HepG2 (cell line): ENCODE data around the gene PFN1. TPM values are rescaled to one million over a fixed set of nuclear protein-coding genes. Genes with fewer than 3 reads are reported as not detected.
A peak's percentile ranks its signal among the peaks of the same experiment; 100 is the strongest.

Source experiments
- CC2D1A ChIP-seq: sonication (generic); formaldehyde crosslinking; IDR thresholded peaks from 2 replicates; pipeline ENCODE4 v1.8.1; 2023; ENCODE audit warnings: mild to moderate bottlenecking, missing genetic modification reagents
- ETV6 ChIP-seq: sonication (generic); formaldehyde crosslinking; conservative IDR thresholded peaks from 2 replicates; pipeline ENCODE4 v1.4.0; 2020; ENCODE audit warnings: missing genetic modification reagents
- FOSL2 ChIP-seq: sonication (generic); formaldehyde crosslinking; IDR thresholded peaks from 2 replicates; pipeline ENCODE4 v1.4.0; 2020; ENCODE audit warnings: missing genetic modification reagents
- FOXP1 ChIP-seq, 2 experiments: fragments of 450-650 bp in 1 of 2; IDR thresholded peaks; 2 replicates each; pipeline ENCODE4 v1.6.1; 2017 to 2018; ENCODE audit warnings: antibody characterized with exemption in 1 of 2
- HHEX ChIP-seq: IDR thresholded peaks from 2 replicates; pipeline ENCODE4 v1.6.1; 2016; ENCODE audit warnings: control low read depth
- HMG20B ChIP-seq: conservative IDR thresholded peaks from 2 replicates; pipeline ENCODE4 v1.6.1; 2016; ENCODE audit warnings: missing genetic modification reagents, missing compliant biosample characterization
- HNRNPH1 ChIP-seq: fragments of 200-400 bp; formaldehyde crosslinking; optimal IDR thresholded peaks from 2 replicates; pipeline ENCODE3; 2017; ENCODE audit warnings: mild to moderate bottlenecking, low read depth, low read length
- MEF2D ChIP-seq: sonication (generic); formaldehyde crosslinking; IDR thresholded peaks from 2 replicates; pipeline ENCODE4 v1.5.1; 2020; ENCODE audit warnings: mild to moderate bottlenecking, missing genetic modification reagents
- SOX6 ChIP-seq, 2 experiments: fragments of 450-650 bp in 1 of 2; sonication (generic) in 1 of 2; formaldehyde crosslinking in 1 of 2; IDR thresholded peaks; 2 replicates each; pipeline versions ENCODE4 v1.4.0 to v1.6.1; 2017 to 2020; ENCODE audit warnings: antibody characterized with exemption in 1 of 2, mild to moderate bottlenecking in 1 of 2, missing genetic modification reagents in 1 of 2
- SSRP1 ChIP-seq: IDR thresholded peaks from 2 replicates; pipeline ENCODE4 v1.6.1; 2016; ENCODE audit warnings: control low read depth
- SYNCRIP ChIP-seq: fragments of 200-400 bp; formaldehyde crosslinking; IDR thresholded peaks from 2 replicates; pipeline ENCODE4 v1.6.1; 2018; ENCODE audit warnings: mild to moderate bottlenecking, low read depth, low read length; ENCODE audit not compliant: insufficient read depth
- TFDP1 ChIP-seq: IDR thresholded peaks from 2 replicates; pipeline ENCODE4 v1.6.1; 2016; ENCODE audit warnings: missing compliant biosample characterization, missing genetic modification reagents, borderline replicate concordance
- TFDP2 ChIP-seq: sonication (generic); formaldehyde crosslinking; IDR thresholded peaks from 2 replicates; pipeline ENCODE4 v1.4.0; 2020; ENCODE audit warnings: missing genetic modification reagents
- YEATS2 ChIP-seq: sonication (generic); formaldehyde crosslinking; IDR thresholded peaks from 2 replicates; pipeline ENCODE4 v1.4.0; 2020; ENCODE audit warnings: missing genetic modification reagents, borderline replicate concordance
- ZFY ChIP-seq: sonication (generic); formaldehyde crosslinking; IDR thresholded peaks from 2 replicates; pipeline ENCODE4 v1.4.0; 2020; ENCODE audit warnings: missing genetic modification reagents
- ZNF468 ChIP-seq: sonication (generic); formaldehyde crosslinking; IDR thresholded peaks from 2 replicates; pipeline ENCODE4 v1.8.0; 2022; ENCODE audit warnings: mild to moderate bottlenecking, moderate library complexity, missing genetic modification reagents
- ZNF615 ChIP-seq: sonication (generic); formaldehyde crosslinking; IDR thresholded peaks from 2 replicates; pipeline ENCODE4 v1.5.0; 2020; ENCODE audit warnings: mild to moderate bottlenecking, missing genetic modification reagents, borderline replicate concordance
- ZNF746 ChIP-seq: sonication (generic); formaldehyde crosslinking; IDR thresholded peaks from 2 replicates; pipeline ENCODE4 v1.8.0; 2022; ENCODE audit warnings: mild to moderate bottlenecking, missing genetic modification reagents
- polyA plus RNA-seq, 8 experiments: library from polyadenylated mRNA; depleted of rRNA in 3 of 8; stranded (reverse) in 7 of 8; unstranded in 1 of 8; fragments of >200 nt; fragmentation: Illumina TruSeq in 4 of 8; extraction: Trizol in 4 of 8; gene quantifications; 2 replicates each; pipeline versions ENCODE4 v1.2.1 to v1.2.3, GENCODE V29; 2011 to 2016; ENCODE audit warnings: low read depth in 4 of 8, missing spikeins in 1 of 8, mixed read lengths in 1 of 8; ENCODE audit not compliant: insufficient read depth in 1 of 8
- total RNA-seq, 5 experiments: library from RNA; depleted of rRNA; stranded (reverse); fragments of >200 nt; fragmentation: Illumina TruSeq; extraction: Trizol; gene quantifications; 2 replicates each; pipeline ENCODE4 v1.2.3, GENCODE V29; 2016; ENCODE audit warnings: low read depth in 1 of 5
- TF ChIP-seq, protein P1 (sequence below): sonication (generic); formaldehyde crosslinking; IDR thresholded peaks from 2 replicates; pipeline ENCODE4 v1.4.0; 2020; ENCODE audit warnings: missing genetic modification reagents
- TF ChIP-seq, protein P2 (sequence below): sonication (generic); formaldehyde crosslinking; IDR thresholded peaks from 2 replicates; pipeline ENCODE4 v1.4.0; 2020; ENCODE audit warnings: missing genetic modification reagents, borderline replicate concordance
- TF ChIP-seq, protein P3 (sequence below): sonication (generic); formaldehyde crosslinking; IDR thresholded peaks from 2 replicates; pipeline ENCODE4 v1.4.0; 2020; ENCODE audit warnings: mild to moderate bottlenecking, missing genetic modification reagents

PFN1 gene
- total and polyA plus RNA-seq, 2 of the 13 experiments (the other 11 are each of a cell fraction or from before 2014, with no cell fraction given): 494 to 613 TPM

DNA sequence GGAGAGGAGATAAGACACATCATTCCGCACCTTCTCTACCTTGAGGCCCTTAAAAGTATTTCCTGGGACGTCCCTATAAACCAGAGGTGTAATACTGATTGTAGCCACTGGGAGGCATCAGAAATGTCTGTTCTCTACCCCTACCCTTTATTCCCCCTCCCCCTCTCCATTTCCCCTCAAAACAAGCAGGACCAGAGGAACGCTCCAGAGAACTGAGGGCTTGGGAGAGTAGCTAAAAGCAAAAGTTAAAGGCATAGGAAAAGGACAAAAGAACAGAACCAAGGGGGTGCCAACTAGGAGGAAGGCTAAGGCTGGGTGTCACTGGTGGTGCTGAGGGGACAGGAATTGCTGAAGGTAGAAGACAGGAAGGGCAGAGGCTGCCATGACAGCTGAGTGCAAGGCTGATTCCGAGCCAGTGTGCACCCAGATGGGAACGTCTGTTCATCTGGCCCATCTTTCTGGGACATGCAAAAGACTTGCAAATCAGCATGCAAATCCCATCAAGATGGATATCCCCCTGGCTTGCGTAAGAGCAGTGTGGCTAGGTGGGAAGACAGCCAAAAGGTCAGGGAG lies 32.4 kb upstream of the PFN1 start (continued):
- TF ChIP-seq TFDP2 (CRISPR knock-in tag) (no peak), FOSL2 (no peak), SSRP1 (CRISPR knock-in tag) (peak; percentile 32; the same call in 1 of the 2 replicates), HHEX (no peak), ZNF615 (CRISPR knock-in tag) (no peak), MEF2D (no peak), ETV6 (CRISPR knock-in tag) (no peak), SOX6 (IDR thresholded peaks at IDR 0.05) (no peak), SOX6 (CRISPR knock-in tag; IDR thresholded peaks at IDR 0.05) (no peak), ZNF468 (CRISPR knock-in tag) (no peak), TFDP1 (CRISPR knock-in tag) (no peak), SYNCRIP (no peak), ZFY (no peak), HNRNPH1 (no peak), ZNF746 (no peak), FOXP1 (IDR thresholded peaks at IDR 0.05) (no peak), FOXP1 (CRISPR knock-in tag; IDR thresholded peaks at IDR 0.05) (no peak), YEATS2 (CRISPR knock-in tag) (peak; percentile 31; the same call in 1 of the 2 replicates), CC2D1A (no peak), HMG20B (CRISPR knock-in tag) (no peak)
- TF ChIP-seq, protein P1, sequence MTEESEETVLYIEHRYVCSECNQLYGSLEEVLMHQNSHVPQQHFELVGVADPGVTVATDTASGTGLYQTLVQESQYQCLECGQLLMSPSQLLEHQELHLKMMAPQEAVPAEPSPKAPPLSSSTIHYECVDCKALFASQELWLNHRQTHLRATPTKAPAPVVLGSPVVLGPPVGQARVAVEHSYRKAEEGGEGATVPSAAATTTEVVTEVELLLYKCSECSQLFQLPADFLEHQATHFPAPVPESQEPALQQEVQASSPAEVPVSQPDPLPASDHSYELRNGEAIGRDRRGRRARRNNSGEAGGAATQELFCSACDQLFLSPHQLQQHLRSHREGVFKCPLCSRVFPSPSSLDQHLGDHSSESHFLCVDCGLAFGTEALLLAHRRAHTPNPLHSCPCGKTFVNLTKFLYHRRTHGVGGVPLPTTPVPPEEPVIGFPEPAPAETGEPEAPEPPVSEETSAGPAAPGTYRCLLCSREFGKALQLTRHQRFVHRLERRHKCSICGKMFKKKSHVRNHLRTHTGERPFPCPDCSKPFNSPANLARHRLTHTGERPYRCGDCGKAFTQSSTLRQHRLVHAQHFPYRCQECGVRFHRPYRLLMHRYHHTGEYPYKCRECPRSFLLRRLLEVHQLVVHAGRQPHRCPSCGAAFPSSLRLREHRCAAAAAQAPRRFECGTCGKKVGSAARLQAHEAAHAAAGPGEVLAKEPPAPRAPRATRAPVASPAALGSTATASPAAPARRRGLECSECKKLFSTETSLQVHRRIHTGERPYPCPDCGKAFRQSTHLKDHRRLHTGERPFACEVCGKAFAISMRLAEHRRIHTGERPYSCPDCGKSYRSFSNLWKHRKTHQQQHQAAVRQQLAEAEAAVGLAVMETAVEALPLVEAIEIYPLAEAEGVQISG (CRISPR knock-in tag): 0 out of 2 replicates have a peak, but pooled peaks have one; percentile 1
- TF ChIP-seq, protein P2, sequence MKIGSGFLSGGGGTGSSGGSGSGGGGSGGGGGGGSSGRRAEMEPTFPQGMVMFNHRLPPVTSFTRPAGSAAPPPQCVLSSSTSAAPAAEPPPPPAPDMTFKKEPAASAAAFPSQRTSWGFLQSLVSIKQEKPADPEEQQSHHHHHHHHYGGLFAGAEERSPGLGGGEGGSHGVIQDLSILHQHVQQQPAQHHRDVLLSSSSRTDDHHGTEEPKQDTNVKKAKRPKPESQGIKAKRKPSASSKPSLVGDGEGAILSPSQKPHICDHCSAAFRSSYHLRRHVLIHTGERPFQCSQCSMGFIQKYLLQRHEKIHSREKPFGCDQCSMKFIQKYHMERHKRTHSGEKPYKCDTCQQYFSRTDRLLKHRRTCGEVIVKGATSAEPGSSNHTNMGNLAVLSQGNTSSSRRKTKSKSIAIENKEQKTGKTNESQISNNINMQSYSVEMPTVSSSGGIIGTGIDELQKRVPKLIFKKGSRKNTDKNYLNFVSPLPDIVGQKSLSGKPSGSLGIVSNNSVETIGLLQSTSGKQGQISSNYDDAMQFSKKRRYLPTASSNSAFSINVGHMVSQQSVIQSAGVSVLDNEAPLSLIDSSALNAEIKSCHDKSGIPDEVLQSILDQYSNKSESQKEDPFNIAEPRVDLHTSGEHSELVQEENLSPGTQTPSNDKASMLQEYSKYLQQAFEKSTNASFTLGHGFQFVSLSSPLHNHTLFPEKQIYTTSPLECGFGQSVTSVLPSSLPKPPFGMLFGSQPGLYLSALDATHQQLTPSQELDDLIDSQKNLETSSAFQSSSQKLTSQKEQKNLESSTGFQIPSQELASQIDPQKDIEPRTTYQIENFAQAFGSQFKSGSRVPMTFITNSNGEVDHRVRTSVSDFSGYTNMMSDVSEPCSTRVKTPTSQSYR: peak; percentile 81
- TF ChIP-seq, protein P3, sequence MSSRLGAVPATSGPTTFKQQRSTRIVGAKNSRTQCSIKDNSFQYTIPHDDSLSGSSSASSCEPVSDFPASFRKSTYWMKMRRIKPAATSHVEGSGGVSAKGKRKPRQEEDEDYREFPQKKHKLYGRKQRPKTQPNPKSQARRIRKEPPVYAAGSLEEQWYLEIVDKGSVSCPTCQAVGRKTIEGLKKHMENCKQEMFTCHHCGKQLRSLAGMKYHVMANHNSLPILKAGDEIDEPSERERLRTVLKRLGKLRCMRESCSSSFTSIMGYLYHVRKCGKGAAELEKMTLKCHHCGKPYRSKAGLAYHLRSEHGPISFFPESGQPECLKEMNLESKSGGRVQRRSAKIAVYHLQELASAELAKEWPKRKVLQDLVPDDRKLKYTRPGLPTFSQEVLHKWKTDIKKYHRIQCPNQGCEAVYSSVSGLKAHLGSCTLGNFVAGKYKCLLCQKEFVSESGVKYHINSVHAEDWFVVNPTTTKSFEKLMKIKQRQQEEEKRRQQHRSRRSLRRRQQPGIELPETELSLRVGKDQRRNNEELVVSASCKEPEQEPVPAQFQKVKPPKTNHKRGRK (CRISPR knock-in tag): no peak
